DOHH2 (cell line): ENCODE results near the gene NEMF.

Source experiments
- EZH2phosphoT487 ChIP-seq: fragments of 200-600 bp; sonication (generic); IDR thresholded peaks from 2 replicates; pipeline ENCODE4 v1.6.1; 2017; ENCODE audit warnings: borderline replicate concordance, mild to moderate bottlenecking, antibody characterized with exemption, low read length, moderate library complexity, mixed read lengths
- TF ChIP-seq, protein P1 (sequence below): fragments of 200-600 bp; sonication (generic); IDR thresholded peaks from one replicate; pipeline ENCODE4 v1.5.1; 2014; ENCODE audit warnings: antibody characterized with exemption, mild to moderate bottlenecking, low read depth, low read length; ENCODE audit not compliant: poor library complexity, severe bottlenecking

DNA sequence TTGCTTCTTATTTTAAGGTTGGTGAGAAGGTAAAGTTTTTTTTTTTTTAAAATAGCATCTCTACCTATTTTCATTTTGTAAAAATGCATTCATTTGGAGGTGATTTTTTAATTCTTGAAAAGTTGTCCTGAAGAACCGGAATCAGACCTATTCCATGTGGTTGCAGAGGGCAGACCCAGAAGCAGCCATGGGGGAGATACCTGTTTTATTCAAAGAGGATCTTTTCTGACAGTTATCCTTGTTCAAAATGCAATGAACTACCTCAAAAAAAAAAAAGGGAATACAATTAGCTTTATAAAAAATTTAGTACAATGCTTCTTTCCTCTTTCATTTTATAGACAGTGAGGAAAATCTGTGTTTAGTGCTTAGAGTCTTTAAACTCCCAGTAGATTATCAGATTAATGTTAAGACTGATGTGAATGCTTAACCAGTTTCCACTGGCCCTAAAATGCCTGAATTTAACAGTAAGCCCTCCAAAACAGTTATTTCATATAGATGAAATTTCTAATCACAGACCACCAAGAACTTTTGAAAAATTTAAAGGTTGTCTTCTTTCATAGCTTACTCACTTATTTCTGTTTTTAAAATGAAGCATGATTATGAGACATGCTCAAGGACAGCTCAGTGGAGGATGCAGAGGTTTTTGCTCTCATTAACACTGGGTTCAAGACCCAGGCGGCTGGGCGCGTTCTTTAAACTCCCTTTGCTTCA lies 8.6 kb upstream of the NEMF start:
- TF ChIP-seq, protein P1, sequence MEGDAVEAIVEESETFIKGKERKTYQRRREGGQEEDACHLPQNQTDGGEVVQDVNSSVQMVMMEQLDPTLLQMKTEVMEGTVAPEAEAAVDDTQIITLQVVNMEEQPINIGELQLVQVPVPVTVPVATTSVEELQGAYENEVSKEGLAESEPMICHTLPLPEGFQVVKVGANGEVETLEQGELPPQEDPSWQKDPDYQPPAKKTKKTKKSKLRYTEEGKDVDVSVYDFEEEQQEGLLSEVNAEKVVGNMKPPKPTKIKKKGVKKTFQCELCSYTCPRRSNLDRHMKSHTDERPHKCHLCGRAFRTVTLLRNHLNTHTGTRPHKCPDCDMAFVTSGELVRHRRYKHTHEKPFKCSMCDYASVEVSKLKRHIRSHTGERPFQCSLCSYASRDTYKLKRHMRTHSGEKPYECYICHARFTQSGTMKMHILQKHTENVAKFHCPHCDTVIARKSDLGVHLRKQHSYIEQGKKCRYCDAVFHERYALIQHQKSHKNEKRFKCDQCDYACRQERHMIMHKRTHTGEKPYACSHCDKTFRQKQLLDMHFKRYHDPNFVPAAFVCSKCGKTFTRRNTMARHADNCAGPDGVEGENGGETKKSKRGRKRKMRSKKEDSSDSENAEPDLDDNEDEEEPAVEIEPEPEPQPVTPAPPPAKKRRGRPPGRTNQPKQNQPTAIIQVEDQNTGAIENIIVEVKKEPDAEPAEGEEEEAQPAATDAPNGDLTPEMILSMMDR, result no peak
- TF ChIP-seq EZH2phosphoT487, result no peak
